HG03460 (cell line): ENCODE data around the gene PLEKHG4B.
"Not testable (repeated sequence)": the region's sequence is repeated elsewhere in the genome, so short reads cannot be mapped to it uniquely, and the experiment has no call there.

Experiments
- ATAC-seq: cut with Tn5 transposase; IDR thresholded peaks from one replicate; pipeline ENCODE4 v1.9.1; 2021; ENCODE audit not compliant: unreplicated experiment

Gene PLEKHG4B

DNA sequence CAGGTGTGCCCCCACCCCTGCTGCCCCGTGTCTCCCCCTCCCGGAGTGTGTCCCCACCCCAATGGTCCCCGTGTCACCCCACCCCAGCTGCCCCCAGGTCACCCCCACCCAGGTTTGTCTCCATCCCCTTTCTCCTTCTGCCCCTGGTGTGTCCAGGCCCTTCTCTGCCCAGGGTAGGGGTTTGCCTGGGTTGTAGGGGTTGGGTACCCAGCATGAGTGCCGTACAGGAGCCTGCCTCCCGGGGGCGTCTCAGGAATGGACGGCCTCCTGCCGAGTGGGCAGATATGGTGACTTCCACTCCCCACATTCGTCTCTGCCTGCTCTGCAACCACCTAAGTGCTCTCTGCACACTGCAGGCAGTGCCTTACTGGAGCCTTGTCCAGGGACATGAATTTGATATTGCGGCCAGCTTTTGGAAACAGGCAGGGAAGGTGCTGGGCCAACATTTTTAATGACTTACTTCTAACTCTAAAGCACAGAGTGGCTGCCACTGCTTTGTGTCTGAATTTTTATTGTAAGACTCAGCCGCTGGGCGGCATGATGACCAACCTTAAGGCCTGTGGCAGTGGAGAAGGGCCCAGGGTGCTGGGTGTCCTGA is 106.0 kb downstream of the PLEKHG4B start:
- ATAC-seq = no peak

DNA sequence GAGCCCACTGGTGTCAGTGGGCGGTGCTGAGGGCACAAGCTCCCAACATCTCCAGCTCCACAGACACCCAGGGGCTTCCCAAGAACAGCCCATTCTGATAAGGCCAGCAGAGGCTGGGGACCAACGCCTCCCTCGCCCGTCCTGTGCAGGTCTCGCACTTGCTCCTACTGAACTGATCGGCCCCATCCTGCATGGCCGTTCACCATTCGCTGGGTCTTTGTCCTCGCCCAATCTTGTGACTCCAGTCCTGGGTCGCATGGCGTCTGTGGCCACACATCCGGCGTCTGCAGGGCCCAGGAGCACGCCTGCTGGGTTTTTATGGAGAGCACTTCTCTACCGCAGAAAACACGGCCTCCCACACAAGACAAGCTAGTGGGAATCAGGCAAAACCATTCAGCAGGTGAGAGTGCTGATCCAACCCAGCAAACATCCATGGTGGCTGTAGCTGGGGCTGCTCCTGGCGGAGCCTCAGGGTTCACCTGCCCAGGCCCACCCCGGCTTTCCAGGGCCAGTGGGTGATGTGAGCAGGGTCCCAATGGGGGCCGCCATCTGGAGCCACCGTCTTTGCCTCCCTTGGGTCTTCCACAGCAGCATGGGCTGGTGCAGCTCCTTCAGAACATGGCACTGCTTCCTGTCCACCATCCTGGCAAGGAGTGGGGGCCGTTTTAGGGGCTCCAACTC is 106.7 kb downstream of the PLEKHG4B start:
- ATAC-seq = no peak

DNA sequence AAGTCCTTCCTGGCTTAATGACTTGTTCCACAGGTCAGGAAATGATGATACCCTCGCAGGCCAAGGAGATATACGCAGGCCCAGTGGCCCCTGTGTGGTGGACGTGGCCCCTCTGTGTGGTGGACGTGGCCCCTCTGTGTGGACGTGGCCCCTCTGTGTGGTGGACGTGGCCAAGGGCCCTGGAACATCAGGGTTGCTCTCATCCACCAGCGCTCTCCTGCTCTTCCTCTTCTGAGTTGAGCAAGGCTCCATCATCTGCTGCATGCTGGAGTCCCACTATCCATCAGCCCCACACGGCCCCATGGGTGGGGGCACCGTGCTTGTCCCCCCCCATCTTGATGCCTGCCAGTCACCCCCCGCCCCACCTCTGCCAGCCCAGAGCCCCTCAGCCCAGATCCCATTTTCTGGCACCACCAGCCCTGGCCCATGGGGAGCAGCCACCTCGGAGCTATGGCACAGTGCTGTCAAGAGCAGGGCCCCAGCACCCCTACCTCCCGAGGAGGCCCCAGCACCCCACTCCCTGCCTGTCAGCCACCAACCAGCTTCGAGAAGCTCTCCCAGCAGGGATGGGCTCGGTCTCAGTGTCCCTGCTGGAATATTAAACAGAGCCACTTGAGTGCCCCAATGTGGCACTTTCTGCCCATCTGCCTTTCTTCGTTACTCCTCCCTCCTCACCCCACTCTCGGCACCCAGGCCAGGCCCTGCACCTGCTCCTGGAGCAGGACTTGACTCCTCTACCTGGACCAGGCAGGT is 107.4 kb downstream of the PLEKHG4B start:
- ATAC-seq = no peak

DNA sequence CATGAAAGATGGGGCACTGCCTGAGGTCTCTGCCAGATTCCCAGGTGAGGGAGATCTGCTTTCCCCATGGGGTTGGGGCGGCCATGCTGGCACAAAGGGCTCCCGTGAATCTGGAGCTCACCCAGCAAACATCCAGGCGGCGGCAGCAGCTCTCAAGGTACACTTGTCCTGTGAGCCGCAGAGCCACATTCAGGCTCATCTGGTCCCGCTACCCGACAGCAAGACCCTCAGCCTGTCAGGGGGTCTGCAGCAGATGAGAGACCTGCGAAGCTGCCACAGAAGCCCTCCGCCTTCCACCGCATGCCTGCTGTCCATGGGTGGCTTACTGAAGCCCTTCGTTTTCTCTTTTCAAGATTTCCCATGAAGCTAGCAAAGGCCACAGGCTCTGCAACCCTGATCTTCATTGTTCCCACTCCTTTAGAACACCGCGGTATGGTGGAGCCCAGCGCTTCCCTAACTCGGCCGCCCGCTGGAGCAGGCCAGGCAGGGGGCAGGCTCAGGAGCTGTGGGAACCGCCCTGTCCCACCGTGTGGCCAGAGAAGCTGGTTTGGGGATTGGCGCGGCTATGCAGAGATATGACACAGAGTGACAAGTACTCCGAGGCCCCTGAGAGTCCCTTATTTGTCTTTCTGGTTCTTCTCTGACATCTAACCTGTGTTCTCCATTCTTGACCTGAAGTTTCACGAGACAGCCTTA is 108.1 kb downstream of the PLEKHG4B start:
- ATAC-seq = no peak

GRCh38 chr5:200985-201384 is 109.0 kb downstream of the PLEKHG4B start:
- no peak for ATAC-seq

GRCh38 chr5:201672-202071 is 109.7 kb downstream of the PLEKHG4B start:
- ATAC-seq = no peak

DNA sequence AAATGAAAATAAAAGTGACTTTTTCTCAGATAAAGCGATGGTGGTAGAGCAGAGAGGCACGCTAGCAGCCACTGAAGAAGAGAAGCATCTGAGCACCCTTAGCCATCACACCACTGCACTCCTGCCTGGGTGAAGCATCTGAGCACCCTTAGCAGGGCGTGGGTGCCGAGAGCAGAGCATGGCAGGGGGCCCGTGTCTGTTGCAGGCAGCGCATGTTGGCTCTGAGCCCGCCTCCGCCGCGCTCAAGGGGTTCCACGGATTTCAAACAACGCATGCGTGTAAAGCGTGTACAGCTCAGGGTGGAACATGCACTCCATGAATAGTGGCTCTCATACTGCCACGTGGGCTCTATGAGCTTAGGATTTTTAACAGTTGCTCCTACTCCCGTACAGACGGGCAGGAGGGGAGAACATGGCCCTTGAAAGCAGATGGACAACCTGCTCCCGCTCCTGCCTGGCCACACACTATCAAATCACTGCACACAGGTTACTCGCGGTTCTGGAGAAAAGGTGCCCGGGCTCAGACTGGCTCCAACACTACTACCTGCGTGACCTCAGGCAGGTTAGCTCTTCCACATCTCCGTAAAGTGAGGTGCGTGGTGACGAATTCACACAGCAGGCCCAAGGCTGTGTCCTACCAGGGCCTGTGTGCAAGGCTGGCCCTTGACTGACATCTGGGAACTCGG is 111.4 kb downstream of the PLEKHG4B start:
- no peak for ATAC-seq

DNA sequence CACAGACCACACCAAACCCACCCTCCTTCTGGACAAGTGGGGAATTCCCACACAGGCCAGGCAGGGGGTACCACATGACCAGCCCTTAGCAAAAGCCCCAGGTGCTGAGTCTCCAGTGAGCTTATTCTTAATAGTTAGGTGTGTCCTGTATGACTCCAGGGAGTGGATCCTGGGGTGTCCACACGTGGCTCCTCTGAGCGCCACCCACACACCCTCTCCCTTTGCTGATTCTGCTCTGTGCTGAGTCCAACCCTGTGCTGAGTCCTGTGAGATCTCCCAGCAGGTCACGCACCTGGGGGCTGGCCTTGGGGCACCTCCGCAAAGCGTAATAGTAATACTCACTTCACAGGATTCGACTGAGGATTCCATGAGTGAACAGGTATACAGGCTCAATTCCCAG is 112.0 kb downstream of the PLEKHG4B start:
- ATAC-seq = no peak

GRCh38 chr5:204462-204861 is 112.5 kb downstream of the PLEKHG4B start:
- no peak for ATAC-seq

GRCh38 chr5:204966-205670 is 113.2 kb downstream of the PLEKHG4B start:
- ATAC-seq = no peak

GRCh38 chr5:206406-206805 is 114.4 kb downstream of the PLEKHG4B start:
- no peak for ATAC-seq

GRCh38 chr5:206927-207536 is 115.1 kb downstream of the PLEKHG4B start:
- ATAC-seq = no peak

DNA sequence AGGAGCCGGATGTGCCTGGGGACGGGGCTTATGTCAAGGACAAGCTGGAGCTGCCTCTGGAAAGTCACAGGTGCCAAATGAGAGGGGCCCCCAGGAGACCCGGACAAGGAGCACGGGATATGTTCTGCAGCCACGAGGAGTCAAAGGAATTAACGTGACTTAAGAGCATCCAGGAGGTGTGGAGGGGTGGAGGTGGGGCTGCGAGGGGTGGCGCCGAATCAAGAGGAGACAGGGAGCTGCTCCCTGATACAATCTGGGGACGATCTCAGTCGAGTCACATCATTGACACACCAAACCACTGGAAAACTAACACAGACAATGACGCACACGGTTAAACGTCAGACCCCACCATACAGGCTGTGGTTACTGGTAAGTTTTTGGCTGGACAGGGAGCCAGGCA is 115.6 kb downstream of the PLEKHG4B start:
- no peak for ATAC-seq

GRCh38 chr5:208449-209114 is 116.6 kb downstream of the PLEKHG4B start:
- no peak for ATAC-seq

- ATAC-seq = no peak
Measured at GRCh38 chr5:213803-214395, 121.9 kb downstream of the PLEKHG4B start.

DNA sequence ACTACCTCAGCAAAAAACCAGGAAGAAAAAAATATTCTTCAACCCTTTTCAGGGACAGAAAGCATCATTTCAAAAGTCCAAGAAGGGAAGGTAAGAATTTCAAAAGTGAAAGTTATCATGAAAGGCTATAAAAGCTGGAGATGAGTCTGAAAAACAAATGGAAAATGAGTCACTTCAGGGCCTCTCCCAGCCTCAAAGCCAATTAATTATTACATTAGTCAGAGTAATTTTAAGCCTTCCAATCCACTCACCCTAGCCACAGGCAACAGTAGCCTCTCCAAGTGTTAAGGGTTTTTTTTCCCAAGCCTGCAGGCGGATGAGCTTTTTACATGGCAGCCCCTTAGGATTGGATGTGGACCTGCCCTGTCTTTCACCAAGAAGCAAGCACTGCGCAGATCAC is 123.3 kb downstream of the PLEKHG4B start:
- not testable (repeated sequence) for ATAC-seq

GRCh38 chr5:216076-216475 is 124.1 kb downstream of the PLEKHG4B start:
- ATAC-seq = not testable (repeated sequence)

- peak; percentile 68 for ATAC-seq
Measured at GRCh38 chr5:217494-218456, 125.8 kb downstream of the PLEKHG4B start, which contains the start of the genes CCDC127 and SDHA. Gene CCDC127 (minus strand): TSS chr5:218153. CDS start chr5:216849, 1,304 bp downstream. Gene SDHA (plus strand): TSS chr5:218320. CDS start chr5:218356, 36 bp downstream.
